B cell (primary cell): ENCODE data around the gene CACYBP.

Experiments
- EZH2 ChIP-seq: IDR thresholded peaks from 2 replicates; pipeline ENCODE4 v1.6.1; 2012; ENCODE audit warnings: borderline replicate concordance, low read depth, mild to moderate bottlenecking, moderate library complexity, low read length; ENCODE audit not compliant: insufficient read depth, poor library complexity, severe bottlenecking
- TF ChIP-seq, protein P1 (sequence below): fragments of 200-600 bp; IDR thresholded peaks from one replicate; pipeline ENCODE4 v1.8.0; 2022; ENCODE audit warnings: antibody characterized with exemption, mild to moderate bottlenecking

DNA sequence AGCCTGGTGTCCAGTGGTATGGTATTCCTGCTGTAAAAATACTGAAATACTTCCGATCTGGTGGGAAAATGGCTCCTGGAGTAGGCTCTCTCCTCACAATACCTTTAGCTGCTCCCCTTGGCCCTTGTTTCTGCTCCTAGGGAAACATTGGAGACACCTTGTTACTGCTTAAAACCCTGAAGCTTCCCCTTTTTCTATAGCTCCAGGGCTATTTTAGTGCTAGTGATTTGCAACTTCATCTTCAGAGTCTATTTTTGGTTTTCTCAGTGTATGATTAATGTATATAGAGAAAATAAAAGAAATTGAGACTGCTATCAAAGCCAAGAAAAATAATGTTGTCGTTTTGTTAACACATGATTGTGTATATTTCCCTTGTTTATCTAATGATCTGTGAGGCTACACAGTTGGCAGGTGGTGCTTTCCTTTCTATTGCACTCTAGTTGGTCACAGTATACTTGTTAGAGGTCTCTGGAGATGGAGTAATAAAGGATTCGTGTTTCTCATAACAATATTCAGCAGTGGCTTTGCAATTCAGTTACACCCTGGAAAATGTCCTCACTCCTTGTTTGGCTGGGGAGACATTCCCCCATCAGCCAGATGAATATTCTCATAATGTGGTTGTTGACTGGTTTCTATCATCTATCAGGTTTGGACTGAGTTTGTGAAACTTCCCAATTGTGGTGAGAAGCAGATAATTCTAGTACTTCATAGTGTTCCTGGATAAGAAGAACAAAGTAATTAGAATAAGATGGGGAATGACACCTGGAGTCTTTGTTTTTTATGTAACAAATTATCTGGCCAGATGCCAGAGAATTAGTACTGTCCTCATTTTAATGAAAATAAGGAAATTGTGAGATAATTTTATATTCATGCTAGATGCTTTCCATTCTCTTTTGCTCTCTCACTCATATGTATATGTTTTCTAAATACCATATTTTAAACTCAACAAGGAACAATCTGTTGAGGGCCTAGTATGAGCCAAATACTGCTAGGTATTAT, 44.8 kb upstream of the CACYBP start:
- TF ChIP-seq, protein P1, sequence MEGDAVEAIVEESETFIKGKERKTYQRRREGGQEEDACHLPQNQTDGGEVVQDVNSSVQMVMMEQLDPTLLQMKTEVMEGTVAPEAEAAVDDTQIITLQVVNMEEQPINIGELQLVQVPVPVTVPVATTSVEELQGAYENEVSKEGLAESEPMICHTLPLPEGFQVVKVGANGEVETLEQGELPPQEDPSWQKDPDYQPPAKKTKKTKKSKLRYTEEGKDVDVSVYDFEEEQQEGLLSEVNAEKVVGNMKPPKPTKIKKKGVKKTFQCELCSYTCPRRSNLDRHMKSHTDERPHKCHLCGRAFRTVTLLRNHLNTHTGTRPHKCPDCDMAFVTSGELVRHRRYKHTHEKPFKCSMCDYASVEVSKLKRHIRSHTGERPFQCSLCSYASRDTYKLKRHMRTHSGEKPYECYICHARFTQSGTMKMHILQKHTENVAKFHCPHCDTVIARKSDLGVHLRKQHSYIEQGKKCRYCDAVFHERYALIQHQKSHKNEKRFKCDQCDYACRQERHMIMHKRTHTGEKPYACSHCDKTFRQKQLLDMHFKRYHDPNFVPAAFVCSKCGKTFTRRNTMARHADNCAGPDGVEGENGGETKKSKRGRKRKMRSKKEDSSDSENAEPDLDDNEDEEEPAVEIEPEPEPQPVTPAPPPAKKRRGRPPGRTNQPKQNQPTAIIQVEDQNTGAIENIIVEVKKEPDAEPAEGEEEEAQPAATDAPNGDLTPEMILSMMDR: no peak
- TF ChIP-seq EZH2: no peak
